ENCODE measurements around the gene NUP37.
"Not testable (repeated sequence)": the region's sequence is repeated elsewhere in the genome, so short reads cannot be mapped to it uniquely, and the experiment has no call there.

DNA sequence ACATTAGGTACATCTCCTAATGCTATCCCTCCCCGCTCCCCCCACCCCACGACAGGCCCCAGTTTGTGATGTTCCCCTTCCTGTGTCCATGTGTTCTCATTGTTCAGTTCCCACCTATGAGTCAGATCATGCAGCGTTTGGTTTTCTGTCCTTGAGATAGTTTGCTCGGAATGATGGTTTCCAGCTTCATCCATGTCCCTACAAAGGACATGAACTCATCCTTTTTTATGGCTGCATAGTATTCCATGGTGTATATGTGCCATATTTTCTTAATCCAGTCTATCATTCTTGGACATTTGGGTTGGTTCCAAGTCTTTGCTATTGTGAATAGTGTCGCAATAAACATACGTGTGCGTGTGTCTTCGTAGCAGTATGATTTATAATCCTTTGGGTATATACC is 17.7 kb upstream of the NUP37 start:
- TF ChIP-seq, protein P1, sequence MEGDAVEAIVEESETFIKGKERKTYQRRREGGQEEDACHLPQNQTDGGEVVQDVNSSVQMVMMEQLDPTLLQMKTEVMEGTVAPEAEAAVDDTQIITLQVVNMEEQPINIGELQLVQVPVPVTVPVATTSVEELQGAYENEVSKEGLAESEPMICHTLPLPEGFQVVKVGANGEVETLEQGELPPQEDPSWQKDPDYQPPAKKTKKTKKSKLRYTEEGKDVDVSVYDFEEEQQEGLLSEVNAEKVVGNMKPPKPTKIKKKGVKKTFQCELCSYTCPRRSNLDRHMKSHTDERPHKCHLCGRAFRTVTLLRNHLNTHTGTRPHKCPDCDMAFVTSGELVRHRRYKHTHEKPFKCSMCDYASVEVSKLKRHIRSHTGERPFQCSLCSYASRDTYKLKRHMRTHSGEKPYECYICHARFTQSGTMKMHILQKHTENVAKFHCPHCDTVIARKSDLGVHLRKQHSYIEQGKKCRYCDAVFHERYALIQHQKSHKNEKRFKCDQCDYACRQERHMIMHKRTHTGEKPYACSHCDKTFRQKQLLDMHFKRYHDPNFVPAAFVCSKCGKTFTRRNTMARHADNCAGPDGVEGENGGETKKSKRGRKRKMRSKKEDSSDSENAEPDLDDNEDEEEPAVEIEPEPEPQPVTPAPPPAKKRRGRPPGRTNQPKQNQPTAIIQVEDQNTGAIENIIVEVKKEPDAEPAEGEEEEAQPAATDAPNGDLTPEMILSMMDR (IDR thresholded peaks at IDR 0.05): not testable (repeated sequence)
- not testable (repeated sequence) for TF ChIP-seq POLR2A (IDR thresholded peaks at IDR 0.05)
